Inferior parietal cortex (tissue), 1 donor: Measurements from ENCODE around the gene PCSK1.
"Not testable (repeated sequence)": the region's sequence is repeated elsewhere in the genome, so short reads cannot be mapped to it uniquely, and the experiment has no call there.

Experiments used
- DNase-seq: peaks from one replicate; pipeline ENCODE4 v3.0.0-alpha.2; 2016; ENCODE audit errors: extremely low spot score

The PCSK1 gene

GRCh38 chr5:96372726-96373380, 60.2 kb downstream of the PCSK1 start:
- no peak for DNase-seq

- DNase-seq = no peak
These were observed 62.1 kb downstream of the PCSK1 start for GRCh38 chr5:96370976-96371375.

GRCh38 chr5:96367337-96367736, 65.7 kb downstream of the PCSK1 start:
- DNase-seq = not testable (repeated sequence)

GRCh38 chr5:96354237-96354636, 78.8 kb downstream of the PCSK1 start:
- no peak for DNase-seq

- DNase-seq = no peak
These were observed 79.8 kb downstream of the PCSK1 start for GRCh38 chr5:96353220-96353619.

- no peak for DNase-seq
These were observed 82.4 kb downstream of the PCSK1 start for GRCh38 chr5:96350678-96351077.

GRCh38 chr5:96348536-96348935, 84.5 kb downstream of the PCSK1 start:
- no peak for DNase-seq

GRCh38 chr5:96347502-96348292, 85.4 kb downstream of the PCSK1 start:
- DNase-seq = no peak

GRCh38 chr5:96344678-96345577, 88.1 kb downstream of the PCSK1 start:
- peak; percentile 75 for DNase-seq

- no peak for DNase-seq
These were observed 90.0 kb downstream of the PCSK1 start for GRCh38 chr5:96343094-96343493.

- no peak for DNase-seq
These were observed 90.5 kb downstream of the PCSK1 start for GRCh38 chr5:96342581-96342980.
